HL-60 (cell line): ENCODE results near the gene FUNDC2.

Source experiments
- CTCF ChIP-seq: IDR thresholded peaks from one replicate; pipeline ENCODE4 v1.5.1; 2011; ENCODE audit warnings: low read length, control low read depth, inconsistent platforms; ENCODE audit not compliant: insufficient read depth
- GABPA ChIP-seq: IDR thresholded peaks from 2 replicates; pipeline ENCODE4 v1.6.1; 2012; ENCODE audit warnings: low read depth
- SPI1 ChIP-seq: IDR thresholded peaks from 2 replicates; pipeline ENCODE4 v1.6.1; 2012; ENCODE audit warnings: low read depth, mild to moderate bottlenecking, borderline replicate concordance

GRCh38 chrX:155065035-155065734, 38.5 kb downstream of the FUNDC2 start:
- no peak for TF ChIP-seq GABPA
- TF ChIP-seq CTCF: no peak
- TF ChIP-seq SPI1: no peak
